KMS-11 (cell line): ENCODE data around the gene KRT82.

Experiments
- H2AFZ ChIP-seq: fragments of 200-600 bp; sonication (generic); 2 replicates; pipeline ENCODE4 v1.6.1; 2016; ENCODE audit warnings: antibody characterized with exemption, mixed run types, low read depth
- H3K27ac ChIP-seq: fragments of 200-600 bp; sonication (generic); 2 replicates; pipeline ENCODE4 v1.6.1; 2016; ENCODE audit warnings: mild to moderate bottlenecking, mixed run types
- H3K27me3 ChIP-seq: fragments of 200-600 bp; sonication (generic); 2 replicates; pipeline ENCODE4 v1.6.1; 2017; ENCODE audit warnings: mild to moderate bottlenecking, low read depth, mixed run types, moderate library complexity; ENCODE audit not compliant: insufficient read depth
- H3K36me3 ChIP-seq: fragments of 200-600 bp; sonication (generic); 2 replicates; pipeline ENCODE4 v1.6.1; 2017; ENCODE audit warnings: mild to moderate bottlenecking, mixed run types; ENCODE audit not compliant: insufficient read depth
- H3K4me1 ChIP-seq: fragments of 200-600 bp; sonication (generic); 2 replicates; pipeline ENCODE4 v1.6.1; 2016; ENCODE audit warnings: mild to moderate bottlenecking, low read depth, mixed run types; ENCODE audit not compliant: poor library complexity, severe bottlenecking
- H3K4me2 ChIP-seq: fragments of 200-600 bp; sonication (generic); 2 replicates; pipeline ENCODE4 v1.7.0; 2016; ENCODE audit warnings: mild to moderate bottlenecking, mixed run types
- H3K4me3 ChIP-seq: fragments of 200-600 bp; sonication (generic); IDR thresholded peaks from 2 replicates; pipeline ENCODE4 v1.6.1; 2017; ENCODE audit warnings: low read depth, low read length, mixed read lengths; ENCODE audit not compliant: insufficient read depth
- H3K79me2 ChIP-seq: fragments of 200-600 bp; sonication (generic); 2 replicates; pipeline ENCODE4 v1.6.1; 2016; ENCODE audit warnings: low read depth, mixed run types; ENCODE audit not compliant: insufficient read depth
- H3K9ac ChIP-seq: fragments of 200-600 bp; sonication (generic); 2 replicates; pipeline ENCODE4 v1.6.1; 2016; ENCODE audit warnings: mild to moderate bottlenecking, mixed run types
- H4K20me1 ChIP-seq: fragments of 200-600 bp; sonication (generic); 2 replicates; pipeline ENCODE4 v1.6.1; 2016; ENCODE audit warnings: mild to moderate bottlenecking, mixed run types; ENCODE audit not compliant: insufficient read depth
- CTCF ChIP-seq: fragments of 200-600 bp; sonication (generic); conservative IDR thresholded peaks from 2 replicates; pipeline ENCODE4 v1.6.1; 2017; ENCODE audit warnings: low read depth, mild to moderate bottlenecking, antibody characterized with exemption, low read length, moderate library complexity, mixed read lengths

The KRT82 gene

GRCh38 chr12:52404951-52405350 lies 1.2 kb downstream of the KRT82 start:
- H3K4me2 ChIP-seq, result no peak overlapping the region
- no peak overlapping the region for H3K27ac ChIP-seq
- no peak overlapping the region for H3K4me3 ChIP-seq
- TF ChIP-seq CTCF, result no peak
- H3K27me3 ChIP-seq, result peaks cover 54% of the 10 kb centered on the region
- H3K79me2 ChIP-seq, result no peaks in the 10 kb centered on the region
- H3K9ac ChIP-seq, result no peak overlapping the region
- H4K20me1 ChIP-seq, result no peaks in the 10 kb centered on the region
- H3K36me3 ChIP-seq, result no peaks in the 10 kb centered on the region
- no peaks in the 10 kb centered on the region for H3K4me1 ChIP-seq
- H2AFZ ChIP-seq, result no peak overlapping the region

GRCh38 chr12:52403561-52403960 lies 2.6 kb downstream of the KRT82 start:
- Histone ChIP-seq H4K20me1 (no peaks in the 10 kb centered on the region), H3K36me3 (no peaks in the 10 kb centered on the region), H3K4me1 (no peaks in the 10 kb centered on the region), H3K9ac (no peak overlapping the region), H3K4me3 (no peak overlapping the region), H2AFZ (no peak overlapping the region), H3K4me2 (no peak overlapping the region), H3K27me3 (peaks cover 53% of the 10 kb centered on the region), H3K79me2 (no peaks in the 10 kb centered on the region), H3K27ac (no peak overlapping the region)
- no peak for TF ChIP-seq CTCF

GRCh38 chr12:52402873-52403540 lies 3.1 kb downstream of the KRT82 start:
- no peak overlapping the region for H3K27ac ChIP-seq
- H3K36me3 ChIP-seq, result no peaks in the 10 kb centered on the region

DNA sequence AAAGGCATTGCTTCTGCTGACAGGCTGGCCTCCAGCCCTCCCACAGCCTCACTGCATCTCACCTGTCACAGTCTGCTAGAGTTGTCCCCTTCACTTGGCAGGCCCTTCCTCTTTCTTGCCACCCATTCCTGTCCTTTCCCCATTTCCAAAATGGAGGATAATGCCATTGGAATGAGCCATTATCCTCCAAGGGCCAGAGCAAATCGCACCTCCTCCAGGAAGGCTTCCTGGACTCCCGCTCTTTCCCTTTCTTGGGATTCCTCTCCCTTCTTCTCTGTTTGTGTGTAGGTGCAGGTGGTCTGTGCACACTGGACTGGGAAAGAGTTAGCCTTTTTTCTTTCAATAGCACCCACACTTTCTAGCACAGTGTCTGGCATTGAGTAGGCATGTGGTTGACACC lies 3.8 kb downstream of the KRT82 start:
- H3K4me1 ChIP-seq, result no peaks in the 10 kb centered on the region
- H3K4me2 ChIP-seq, result no peak overlapping the region
- no peaks in the 10 kb centered on the region for H4K20me1 ChIP-seq
- H3K27ac ChIP-seq, result no peak overlapping the region
- no peaks in the 10 kb centered on the region for H3K79me2 ChIP-seq
- H3K27me3 ChIP-seq, result peaks cover 50% of the 10 kb centered on the region
- H3K4me3 ChIP-seq, result no peak overlapping the region
- no peak overlapping the region for H2AFZ ChIP-seq
- H3K36me3 ChIP-seq, result no peaks in the 10 kb centered on the region
- no peak for TF ChIP-seq CTCF
- no peak overlapping the region for H3K9ac ChIP-seq

More at GRCh38 chr12:52402873-52403540, 3.1 kb downstream of the KRT82 start:
- no peak overlapping the region for H3K4me2 ChIP-seq
- H2AFZ ChIP-seq, result no peak overlapping the region
- no peaks in the 10 kb centered on the region for H3K79me2 ChIP-seq
- H3K9ac ChIP-seq, result no peak overlapping the region
- TF ChIP-seq CTCF, result no peak
- H3K27me3 ChIP-seq, result peaks cover 51% of the 10 kb centered on the region
- H3K4me1 ChIP-seq, result no peaks in the 10 kb centered on the region
- H4K20me1 ChIP-seq, result no peaks in the 10 kb centered on the region
- no peak overlapping the region for H3K4me3 ChIP-seq
